ENCODE data around the gene ZNF260. TPM values are rescaled to one million over a fixed set of nuclear protein-coding genes. Genes with fewer than 3 reads are reported as not detected.

Gene ZNF260
- 9.6 and 31.6 TPM in 2 replicates for total RNA-seq (2014; rRNA removed; shearing (Covaris generic); ENCODE audit: low replicate concordance)

DNA sequence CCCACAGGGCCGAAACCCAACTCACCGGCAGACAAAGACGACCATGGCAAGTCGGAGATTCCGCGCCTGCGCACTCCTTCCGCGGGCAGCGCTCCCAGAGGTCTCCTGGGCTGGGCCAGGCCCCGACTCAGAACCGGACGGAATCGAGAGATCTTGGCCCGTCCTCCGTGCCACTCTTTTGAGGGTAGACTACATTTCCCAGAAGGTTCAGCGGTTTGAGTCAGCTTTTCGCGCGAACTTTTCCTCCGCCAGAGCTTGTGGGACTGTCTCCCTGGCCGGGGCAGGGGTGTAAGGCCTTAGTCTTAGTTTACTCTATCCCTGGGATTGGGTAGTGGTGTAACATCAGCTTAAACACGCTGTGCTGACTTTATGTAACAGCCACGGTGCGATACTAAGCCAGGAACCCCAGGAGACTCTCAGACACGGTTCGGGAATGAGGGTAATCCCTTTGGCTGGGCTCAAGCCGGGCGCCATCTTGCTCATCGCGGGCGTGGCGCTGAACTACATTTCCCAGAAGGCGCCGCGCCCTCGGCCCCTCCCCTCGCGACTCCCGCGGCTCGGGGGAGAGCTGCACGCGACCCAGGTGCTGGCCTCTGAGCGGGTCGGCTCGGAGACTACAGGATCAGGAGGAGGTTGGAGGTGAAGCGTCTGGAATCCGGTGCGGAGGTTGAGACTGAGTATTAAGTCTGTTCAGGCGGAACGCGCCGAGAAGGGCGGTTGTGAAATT, at the start of gene ZNF260:
Gene ZNF260 (minus strand): TSS at position 78 of the 727 bp plus-strand sequence. CDS start 13,033 bp downstream, outside the sequence.
- Histone ChIP-seq H3K4me2 (ENCODE audit: low read depth, low read length, poor library complexity, severe bottlenecking) (peak within 1 kb of the TSS; percentile 86), H3K36me3 (ENCODE audit: insufficient read depth, low read length) (peaks cover 40% of the 10 kb centered on the region), H3K27ac (ENCODE audit: low read length) (peak within 1 kb of the TSS; percentile 67), H3K4me1 (ENCODE audit: low read length) (peaks cover 13% of the 10 kb centered on the region), H2AFZ (ENCODE audit: low read length) (peak within 1 kb of the TSS; percentile 99), H4K20me1 (ENCODE audit: insufficient read depth, low read depth, low read length) (no peaks in the 10 kb centered on the region), H3K9me2 (replicated peaks; ENCODE audit: insufficient read depth, low read length) (no peaks in the 10 kb centered on the region), H3K4me3 (ENCODE audit: low read length) (peak within 1 kb of the TSS; percentile 91), H3K9me3 (ENCODE audit: low read length) (peaks cover 24% of the 10 kb centered on the region), H3K9ac (ENCODE audit: low read length) (peak within 1 kb of the TSS; percentile 84), H3K79me2 (ENCODE audit: low read length) (peaks cover 58% of the 10 kb centered on the region), H3K27me3 (ENCODE audit: low read length) (no peaks in the 10 kb centered on the region)
- peak; percentile 97 for DNase-seq

DNA sequence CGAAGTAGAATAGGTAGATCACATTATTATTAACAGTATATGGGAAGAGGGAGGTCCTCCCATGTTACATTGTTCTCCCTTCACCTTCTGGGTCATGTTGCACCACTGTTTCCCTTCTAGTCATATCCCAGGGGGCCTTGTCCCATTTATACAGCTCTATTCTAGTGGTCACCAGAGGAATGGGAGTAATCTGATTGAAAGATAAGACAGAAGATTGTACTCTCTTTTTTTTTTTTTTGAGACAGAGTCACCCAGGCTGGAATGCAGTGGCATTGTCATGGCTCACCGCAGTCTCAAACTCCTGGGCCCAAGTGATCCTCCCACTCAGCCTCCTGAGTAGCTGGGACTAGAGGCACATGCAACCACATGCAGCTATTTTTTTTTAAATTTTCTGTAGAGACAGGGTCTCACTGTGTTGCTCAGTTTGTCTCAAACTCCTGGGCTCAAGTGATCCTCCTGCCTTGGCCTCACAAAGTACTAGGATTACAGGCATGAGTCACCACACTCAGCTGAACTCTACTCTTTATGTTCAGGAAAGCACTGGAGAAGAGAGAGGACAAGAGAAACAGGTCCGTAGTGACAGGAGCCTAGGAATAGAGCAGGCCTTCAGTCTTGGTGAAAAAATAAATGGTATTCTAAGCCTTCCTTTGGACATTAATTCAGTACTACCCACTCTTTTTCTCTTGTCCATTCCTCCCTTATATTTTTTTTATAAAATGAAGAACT, 49.4 kb upstream of the ZNF260 start:
- H3K27ac ChIP-seq (ENCODE audit: low read length): no peak overlapping the region
- no peak for DNase-seq
- H2AFZ ChIP-seq (ENCODE audit: low read length): no peak overlapping the region
- peaks cover 69% of the 10 kb centered on the region for H3K36me3 ChIP-seq (ENCODE audit: insufficient read depth, low read length)
- no peak overlapping the region for H3K9ac ChIP-seq (ENCODE audit: low read length)
- no peaks in the 10 kb centered on the region for H4K20me1 ChIP-seq (ENCODE audit: insufficient read depth, low read depth, low read length)
- peaks cover 27% of the 10 kb centered on the region for H3K9me3 ChIP-seq (ENCODE audit: low read length)
- H3K4me2 ChIP-seq (ENCODE audit: low read depth, low read length, poor library complexity, severe bottlenecking): no peak overlapping the region
- H3K79me2 ChIP-seq (ENCODE audit: low read length): peaks cover 51% of the 10 kb centered on the region
- H3K27me3 ChIP-seq (ENCODE audit: low read length): no peaks in the 10 kb centered on the region
- peaks cover 12% of the 10 kb centered on the region for H3K4me1 ChIP-seq (ENCODE audit: low read length)
- no peaks in the 10 kb centered on the region for H3K9me2 ChIP-seq (replicated peaks; ENCODE audit: insufficient read depth, low read length)
- H3K4me3 ChIP-seq (ENCODE audit: low read length): no peak overlapping the region

DNA sequence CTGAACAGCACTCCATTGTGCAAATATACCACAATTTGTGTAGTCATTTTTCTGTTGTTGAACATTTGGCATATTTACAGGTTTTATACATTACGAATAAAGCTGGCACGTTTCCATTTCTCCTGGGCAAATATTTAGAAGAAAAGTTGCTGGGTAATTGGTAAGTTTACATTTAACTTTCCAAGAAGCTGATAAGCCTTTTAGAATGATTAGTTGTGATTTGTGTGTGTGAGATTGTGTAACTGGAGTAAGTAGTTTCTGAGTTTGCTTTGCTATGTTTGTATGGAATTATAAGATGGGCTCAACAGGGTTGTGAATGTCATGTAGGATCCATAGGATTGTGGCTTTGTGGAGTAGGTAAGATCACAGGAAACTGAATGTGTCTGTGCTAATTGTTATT, 46.7 kb upstream of the ZNF260 start:
- Histone ChIP-seq H3K27me3 (ENCODE audit: low read length) (no peaks in the 10 kb centered on the region), H3K9me3 (ENCODE audit: low read length) (peaks cover 22% of the 10 kb centered on the region), H3K9me2 (replicated peaks; ENCODE audit: insufficient read depth, low read length) (no peaks in the 10 kb centered on the region), H3K9ac (ENCODE audit: low read length) (peak overlapping the region; percentile 83), H2AFZ (ENCODE audit: low read length) (no peak overlapping the region), H3K4me2 (ENCODE audit: low read depth, low read length, poor library complexity, severe bottlenecking) (peak overlapping the region; percentile 72), H3K36me3 (ENCODE audit: insufficient read depth, low read length) (peaks cover 69% of the 10 kb centered on the region), H4K20me1 (ENCODE audit: insufficient read depth, low read depth, low read length) (no peaks in the 10 kb centered on the region), H3K4me1 (ENCODE audit: low read length) (peaks cover 17% of the 10 kb centered on the region), H3K27ac (ENCODE audit: low read length) (no peak overlapping the region), H3K4me3 (ENCODE audit: low read length) (peak overlapping the region; percentile 94), H3K79me2 (ENCODE audit: low read length) (peaks cover 64% of the 10 kb centered on the region)
- no peak for DNase-seq

DNA sequence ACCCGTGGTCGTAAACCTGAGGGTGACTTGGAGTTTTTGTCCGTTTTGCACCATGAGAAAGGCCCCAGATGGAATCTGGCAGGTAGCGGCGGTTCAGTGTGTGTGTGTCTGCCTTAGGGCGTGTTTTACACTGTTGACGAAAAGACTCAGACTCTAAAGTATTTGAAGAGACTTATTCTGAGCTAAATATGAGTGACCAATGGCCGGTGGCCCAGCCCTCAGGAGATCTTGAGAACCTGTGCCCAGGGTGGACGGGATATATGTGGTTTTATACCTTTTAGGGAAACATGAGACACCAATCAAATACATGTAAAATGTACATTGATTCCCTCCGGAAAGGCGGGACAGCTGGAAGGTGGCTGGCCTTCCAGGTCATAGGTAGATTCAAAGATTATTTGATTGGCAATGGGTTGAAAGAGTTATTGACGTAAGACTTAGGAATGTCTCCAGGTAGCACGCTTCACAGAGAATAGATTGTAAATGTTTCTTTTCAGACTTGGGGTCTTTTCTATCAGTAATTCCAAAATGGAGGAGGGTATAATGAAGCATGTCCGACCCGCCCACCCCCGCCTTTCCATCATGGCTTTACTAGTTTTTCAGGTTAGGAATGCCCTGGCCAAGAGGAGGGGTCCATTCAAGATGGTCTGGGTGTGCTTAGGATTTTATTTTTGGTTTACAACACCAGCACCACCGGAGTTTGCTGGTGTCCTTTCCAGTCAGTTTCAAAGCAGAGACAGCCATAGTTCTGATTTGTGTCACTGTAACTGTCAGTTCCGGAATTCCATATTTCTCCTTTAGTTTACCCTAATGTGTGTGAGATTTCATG, 46.0 kb upstream of the ZNF260 start:
- H3K4me3 ChIP-seq (ENCODE audit: low read length): peak overlapping the region; percentile 94
- peak overlapping the region; percentile 86; the same call in 1 of the 2 replicates for H2AFZ ChIP-seq (ENCODE audit: low read length)
- H3K4me1 ChIP-seq (ENCODE audit: low read length): peaks cover 17% of the 10 kb centered on the region
- peak overlapping the region; percentile 39; the same call in 1 of the 2 replicates for H3K27ac ChIP-seq (ENCODE audit: low read length)
- no peak for DNase-seq
- H3K9me2 ChIP-seq (replicated peaks; ENCODE audit: insufficient read depth, low read length): no peaks in the 10 kb centered on the region
- peak overlapping the region; percentile 83 for H3K9ac ChIP-seq (ENCODE audit: low read length)
- H3K27me3 ChIP-seq (ENCODE audit: low read length): no peaks in the 10 kb centered on the region
- peaks cover 70% of the 10 kb centered on the region for H3K79me2 ChIP-seq (ENCODE audit: low read length)
- no peaks in the 10 kb centered on the region for H4K20me1 ChIP-seq (ENCODE audit: insufficient read depth, low read depth, low read length)
- H3K4me2 ChIP-seq (ENCODE audit: low read depth, low read length, poor library complexity, severe bottlenecking): peak overlapping the region; percentile 72
- H3K9me3 ChIP-seq (ENCODE audit: low read length): peaks cover 21% of the 10 kb centered on the region
- H3K36me3 ChIP-seq (ENCODE audit: insufficient read depth, low read length): peaks cover 69% of the 10 kb centered on the region

DNA sequence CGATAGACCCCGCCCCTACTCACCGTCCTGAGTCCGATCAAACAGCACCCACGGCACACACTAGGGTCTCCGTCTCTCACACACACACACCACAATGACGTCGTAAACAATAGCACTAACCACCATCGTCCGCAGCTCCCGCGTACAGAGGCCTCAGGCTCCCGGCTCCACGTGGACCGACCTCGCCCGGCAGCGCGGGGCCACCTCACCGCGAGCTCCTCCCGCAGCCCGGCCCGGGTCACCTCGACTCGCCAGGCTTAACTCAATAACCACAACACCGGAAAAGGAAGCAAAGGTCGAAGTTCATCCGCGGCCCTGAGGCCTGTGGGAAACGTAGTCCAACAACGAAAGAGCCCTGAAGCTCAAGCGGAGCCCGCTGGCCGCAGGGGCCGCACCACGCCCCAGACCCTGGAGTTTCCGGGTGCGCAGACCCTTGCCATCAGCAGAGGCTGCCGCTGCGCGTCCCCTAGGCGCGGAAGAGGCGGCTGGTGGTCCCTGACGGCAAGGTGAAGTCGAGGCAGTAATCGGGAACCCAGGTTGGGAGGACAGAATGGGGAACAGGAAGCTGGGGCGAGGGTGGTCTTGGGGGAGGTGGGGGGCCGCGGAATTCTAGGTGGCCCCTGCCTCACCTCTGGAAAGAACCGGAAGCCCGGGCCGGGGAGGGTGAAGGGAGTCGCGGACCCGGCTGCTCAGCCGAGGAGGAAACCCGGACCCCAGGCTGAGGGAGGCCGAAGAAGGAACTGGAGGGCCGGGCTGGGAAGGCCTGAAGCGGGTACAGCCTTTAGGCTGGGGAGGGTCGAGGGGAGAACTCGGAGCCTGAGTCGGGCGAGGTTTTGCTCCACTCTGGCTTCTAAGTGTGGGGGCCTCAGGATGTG, 45.2 kb upstream of the ZNF260 start, which contains the start of gene ZNF529:
Gene ZNF529 (minus strand): TSS at position 273 of the 875 bp plus-strand sequence. CDS start 946 bp downstream, outside the sequence.
- DNase-seq: peak; percentile 96
- H3K4me3 ChIP-seq (ENCODE audit: low read length): peak within 1 kb of the TSS; percentile 94
- no peaks in the 10 kb centered on the region for H3K9me2 ChIP-seq (replicated peaks; ENCODE audit: insufficient read depth, low read length)
- peaks cover 25% of the 10 kb centered on the region for H3K9me3 ChIP-seq (ENCODE audit: low read length)
- H3K9ac ChIP-seq (ENCODE audit: low read length): peak within 1 kb of the TSS; percentile 83
- H3K4me2 ChIP-seq (ENCODE audit: low read depth, low read length, poor library complexity, severe bottlenecking): peak within 1 kb of the TSS; percentile 72
- H3K27ac ChIP-seq (ENCODE audit: low read length): peak within 1 kb of the TSS; percentile 39; the same call in 1 of the 2 replicates
- peaks cover 17% of the 10 kb centered on the region for H3K4me1 ChIP-seq (ENCODE audit: low read length)
- no peaks in the 10 kb centered on the region for H4K20me1 ChIP-seq (ENCODE audit: insufficient read depth, low read depth, low read length)
- H3K36me3 ChIP-seq (ENCODE audit: insufficient read depth, low read length): peaks cover 69% of the 10 kb centered on the region
- peaks cover 78% of the 10 kb centered on the region for H3K79me2 ChIP-seq (ENCODE audit: low read length)
- H3K27me3 ChIP-seq (ENCODE audit: low read length): no peaks in the 10 kb centered on the region
- H2AFZ ChIP-seq (ENCODE audit: low read length): peak within 1 kb of the TSS; percentile 86

DNA sequence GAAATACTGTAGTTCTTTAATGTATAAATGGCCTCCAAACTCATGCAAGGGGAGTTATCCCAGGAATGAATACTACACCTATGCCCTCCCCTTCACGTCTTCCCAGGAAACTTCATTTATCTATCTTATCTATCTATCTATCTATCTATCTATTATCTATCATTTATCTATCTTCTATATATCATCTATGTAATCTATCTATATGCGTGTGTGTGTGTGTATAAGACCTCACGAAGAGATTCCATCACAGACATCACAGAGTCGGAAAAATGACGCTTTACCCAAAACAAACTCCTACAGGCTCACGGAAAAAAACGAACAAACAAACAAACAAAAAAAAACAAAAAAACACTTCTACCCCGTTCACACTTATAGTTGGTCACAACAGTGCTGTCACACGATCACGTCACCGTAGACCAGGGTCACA, 44.5 kb upstream of the ZNF260 start:
- Histone ChIP-seq H3K27ac (ENCODE audit: low read length) (peak overlapping the region; percentile 39; the same call in 1 of the 2 replicates), H3K79me2 (ENCODE audit: low read length) (peaks cover 84% of the 10 kb centered on the region), H3K9me2 (replicated peaks; ENCODE audit: insufficient read depth, low read length) (no peaks in the 10 kb centered on the region), H3K9ac (ENCODE audit: low read length) (peak overlapping the region; percentile 83), H4K20me1 (ENCODE audit: insufficient read depth, low read depth, low read length) (no peaks in the 10 kb centered on the region), H3K36me3 (ENCODE audit: insufficient read depth, low read length) (peaks cover 72% of the 10 kb centered on the region), H3K27me3 (ENCODE audit: low read length) (no peaks in the 10 kb centered on the region), H3K4me1 (ENCODE audit: low read length) (peaks cover 17% of the 10 kb centered on the region), H3K4me2 (ENCODE audit: low read depth, low read length, poor library complexity, severe bottlenecking) (peak overlapping the region; percentile 72), H3K9me3 (ENCODE audit: low read length) (peaks cover 27% of the 10 kb centered on the region), H2AFZ (ENCODE audit: low read length) (peak overlapping the region; percentile 86), H3K4me3 (ENCODE audit: low read length) (peak overlapping the region; percentile 94)
- no peak for DNase-seq

DNA sequence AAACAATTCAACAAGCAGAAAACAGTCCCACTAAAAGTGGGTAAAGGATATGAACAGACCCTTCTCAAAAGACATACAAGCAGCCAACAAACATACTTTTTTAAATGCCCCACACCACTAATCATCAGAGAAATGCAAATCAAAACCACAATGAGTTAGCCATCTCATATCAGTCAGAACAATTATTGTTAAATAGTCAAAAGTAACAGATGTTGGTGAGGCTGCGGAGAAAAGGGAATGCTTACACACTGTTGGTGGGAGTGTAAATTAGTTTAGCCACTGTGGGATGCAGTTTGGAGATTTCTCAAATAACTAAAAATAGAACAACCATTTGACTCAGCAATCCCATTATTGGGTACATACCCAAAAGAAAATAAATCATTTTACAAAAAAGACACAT, 36.3 kb upstream of the ZNF260 start:
- Histone ChIP-seq H2AFZ (ENCODE audit: low read length) (no peak overlapping the region), H4K20me1 (ENCODE audit: insufficient read depth, low read depth, low read length) (no peaks in the 10 kb centered on the region), H3K9me2 (replicated peaks; ENCODE audit: insufficient read depth, low read length) (no peaks in the 10 kb centered on the region), H3K9me3 (ENCODE audit: low read length) (peaks cover 34% of the 10 kb centered on the region), H3K4me3 (ENCODE audit: low read length) (no peak overlapping the region), H3K27ac (ENCODE audit: low read length) (no peak overlapping the region), H3K36me3 (ENCODE audit: insufficient read depth, low read length) (peaks cover 71% of the 10 kb centered on the region), H3K79me2 (ENCODE audit: low read length) (peaks cover 86% of the 10 kb centered on the region), H3K27me3 (ENCODE audit: low read length) (no peaks in the 10 kb centered on the region), H3K4me1 (ENCODE audit: low read length) (no peaks in the 10 kb centered on the region), H3K9ac (ENCODE audit: low read length) (no peak overlapping the region), H3K4me2 (ENCODE audit: low read depth, low read length, poor library complexity, severe bottlenecking) (no peak overlapping the region)
- no peak for DNase-seq
